Epithelial cell of proximal tubule (primary cell): ENCODE measurements around the gene PRM2. TPM values are rescaled to one million over a fixed set of nuclear protein-coding genes. Genes with fewer than 3 reads are reported as not detected.

ENCODE experiments used
- DNase-seq: peaks from one replicate; pipeline ENCODE4 v3.0.0-alpha.2; 2011; ENCODE audit warnings: low read depth
- H3K4me3 ChIP-seq: 2 replicates; pipeline ENCODE4 v1.5.1; 2011; ENCODE audit warnings: low read depth, mild to moderate bottlenecking, low read length
- CTCF ChIP-seq: conservative IDR thresholded peaks from 2 replicates; pipeline ENCODE4 v1.5.1; 2012; ENCODE audit warnings: low read depth, mild to moderate bottlenecking, low read length
- total RNA-seq: library from RNA; depleted of rRNA; stranded (reverse); fragments of >200 nt; gene quantifications from 2 replicates; pipeline ENCODE4 v1.2.3, GENCODE V29; 2015

PRM2 gene
- total RNA-seq, 1 donor from 2014 or later, result not detected

- no peak for DNase-seq
- TF ChIP-seq CTCF, result no peak
- no peak overlapping the region for H3K4me3 ChIP-seq
Observed at GRCh38 chr16:11250091-11250785, 26.0 kb downstream of the PRM2 start.

- no peak for DNase-seq
- H3K4me3 ChIP-seq, result no peak overlapping the region
- no peak for TF ChIP-seq CTCF
Observed at GRCh38 chr16:11249233-11250061, 26.8 kb downstream of the PRM2 start.

- DNase-seq, result no peak
- no peak overlapping the region for H3K4me3 ChIP-seq
- no peak for TF ChIP-seq CTCF
Observed at GRCh38 chr16:11248133-11248532, 28.1 kb downstream of the PRM2 start.

- no peak overlapping the region for H3K4me3 ChIP-seq
Observed at GRCh38 chr16:11245988-11246387, 30.3 kb downstream of the PRM2 start.

GRCh38 chr16:11245222-11245737, 31.0 kb downstream of the PRM2 start:
- no peak for TF ChIP-seq CTCF
- no peak for DNase-seq

More at GRCh38 chr16:11245988-11246387, 30.3 kb downstream of the PRM2 start:
- no peak for TF ChIP-seq CTCF
- no peak for DNase-seq

GRCh38 chr16:11242658-11243057, 33.6 kb downstream of the PRM2 start:
- no peak for TF ChIP-seq CTCF
- H3K4me3 ChIP-seq, result no peak overlapping the region

More at GRCh38 chr16:11245222-11245737, 31.0 kb downstream of the PRM2 start:
- no peak overlapping the region for H3K4me3 ChIP-seq

More at GRCh38 chr16:11242658-11243057, 33.6 kb downstream of the PRM2 start:
- no peak for DNase-seq
